OCI-LY3 (cell line): Measurements from ENCODE around the gene MUC12.
"Not testable (repeated sequence)": the region's sequence is repeated elsewhere in the genome, so short reads cannot be mapped to it uniquely, and the experiment has no call there.

Experiments
- H2AFZ ChIP-seq: fragments of 200-600, 300-600 bp; shearing (Covaris generic); 2 replicates; pipeline ENCODE4 v1.6.0; 2014; ENCODE audit warnings: antibody characterized with exemption, low read depth, low read length
- H3K27ac ChIP-seq: fragments of 200-600, 300-600 bp; sonication (generic); 2 replicates; pipeline ENCODE4 v1.5.1; 2014; ENCODE audit warnings: mild to moderate bottlenecking, low read length, moderate library complexity, mixed read lengths
- H3K27me3 ChIP-seq: fragments of 200-600, 300-600 bp; sonication (generic); 2 replicates; pipeline ENCODE4 v1.6.1; 2014; ENCODE audit warnings: low read depth, low read length, mixed read lengths
- H3K36me3 ChIP-seq: fragments of 200-600, 300-600 bp; sonication (generic); replicated peaks from 2 replicates; pipeline ENCODE3; 2014; ENCODE audit warnings: low read depth, low read length, mixed read lengths
- H3K4me1 ChIP-seq: fragments of 300-600, 200-600 bp; sonication (generic); 2 replicates; pipeline ENCODE4 v1.6.1; 2014; ENCODE audit warnings: low read length, mixed read lengths
- H3K4me2 ChIP-seq: fragments of 200-600, 300-600 bp; sonication (generic); 2 replicates; pipeline ENCODE4 v1.6.1; 2014; ENCODE audit warnings: low read length, mixed read lengths
- H3K4me3 ChIP-seq: fragments of 300-600, 200-600 bp; sonication (generic); 2 replicates; pipeline ENCODE4 v1.5.1; 2014; ENCODE audit warnings: antibody characterized with exemption, mild to moderate bottlenecking, low read length, moderate library complexity
- H3K79me2 ChIP-seq: fragments of 300-600, 200-600 bp; shearing (Covaris generic); 2 replicates; pipeline ENCODE4 v1.6.1; 2014; ENCODE audit warnings: mild to moderate bottlenecking, low read length, mixed read lengths
- H3K9ac ChIP-seq: fragments of 300-600, 200-600 bp; shearing (Covaris generic); 2 replicates; pipeline ENCODE4 v1.6.0; 2014; ENCODE audit warnings: mild to moderate bottlenecking, low read length, moderate library complexity
- H3K9me3 ChIP-seq: fragments of 200-600, 300-600 bp; shearing (Covaris generic); 2 replicates; pipeline ENCODE4 v1.6.1; 2014; ENCODE audit warnings: low read length, mixed read lengths; ENCODE audit not compliant: insufficient read depth
- H4K20me1 ChIP-seq: fragments of 200-600, 300-600 bp; sonication (generic); 2 replicates; pipeline ENCODE4 v1.6.1; 2016; ENCODE audit warnings: low read length, mixed read lengths; ENCODE audit not compliant: insufficient read depth
- EZH2phosphoT487 ChIP-seq: fragments of 200-600 bp; shearing (Covaris generic); IDR thresholded peaks from 2 replicates; pipeline ENCODE4 v1.6.1; 2018; ENCODE audit warnings: antibody characterized with exemption, mixed run types, low read depth
- TF ChIP-seq, protein P1 (sequence below): fragments of 200-600, 300-600 bp; sonication (generic); IDR thresholded peaks from 2 replicates; pipeline ENCODE4 v1.5.1; 2014; ENCODE audit warnings: antibody characterized with exemption, low read length, low read depth

The MUC12 gene

GRCh38 chr7:100929808-100930174 is 39.6 kb upstream of the MUC12 start:
- Histone ChIP-seq H3K9ac (no peak overlapping the region), H3K36me3 (no peaks in the 10 kb centered on the region), H3K79me2 (no peaks in the 10 kb centered on the region), H3K4me3 (no peak overlapping the region), H3K27me3 (peaks cover 15% of the 10 kb centered on the region), H3K9me3 (no peaks in the 10 kb centered on the region), H2AFZ (no peak overlapping the region), H3K4me2 (no peak overlapping the region), H4K20me1 (no peaks in the 10 kb centered on the region), H3K27ac (no peak overlapping the region), H3K4me1 (no peaks in the 10 kb centered on the region)
- no peak for TF ChIP-seq EZH2phosphoT487
- TF ChIP-seq, protein P1, sequence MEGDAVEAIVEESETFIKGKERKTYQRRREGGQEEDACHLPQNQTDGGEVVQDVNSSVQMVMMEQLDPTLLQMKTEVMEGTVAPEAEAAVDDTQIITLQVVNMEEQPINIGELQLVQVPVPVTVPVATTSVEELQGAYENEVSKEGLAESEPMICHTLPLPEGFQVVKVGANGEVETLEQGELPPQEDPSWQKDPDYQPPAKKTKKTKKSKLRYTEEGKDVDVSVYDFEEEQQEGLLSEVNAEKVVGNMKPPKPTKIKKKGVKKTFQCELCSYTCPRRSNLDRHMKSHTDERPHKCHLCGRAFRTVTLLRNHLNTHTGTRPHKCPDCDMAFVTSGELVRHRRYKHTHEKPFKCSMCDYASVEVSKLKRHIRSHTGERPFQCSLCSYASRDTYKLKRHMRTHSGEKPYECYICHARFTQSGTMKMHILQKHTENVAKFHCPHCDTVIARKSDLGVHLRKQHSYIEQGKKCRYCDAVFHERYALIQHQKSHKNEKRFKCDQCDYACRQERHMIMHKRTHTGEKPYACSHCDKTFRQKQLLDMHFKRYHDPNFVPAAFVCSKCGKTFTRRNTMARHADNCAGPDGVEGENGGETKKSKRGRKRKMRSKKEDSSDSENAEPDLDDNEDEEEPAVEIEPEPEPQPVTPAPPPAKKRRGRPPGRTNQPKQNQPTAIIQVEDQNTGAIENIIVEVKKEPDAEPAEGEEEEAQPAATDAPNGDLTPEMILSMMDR, result no peak

DNA sequence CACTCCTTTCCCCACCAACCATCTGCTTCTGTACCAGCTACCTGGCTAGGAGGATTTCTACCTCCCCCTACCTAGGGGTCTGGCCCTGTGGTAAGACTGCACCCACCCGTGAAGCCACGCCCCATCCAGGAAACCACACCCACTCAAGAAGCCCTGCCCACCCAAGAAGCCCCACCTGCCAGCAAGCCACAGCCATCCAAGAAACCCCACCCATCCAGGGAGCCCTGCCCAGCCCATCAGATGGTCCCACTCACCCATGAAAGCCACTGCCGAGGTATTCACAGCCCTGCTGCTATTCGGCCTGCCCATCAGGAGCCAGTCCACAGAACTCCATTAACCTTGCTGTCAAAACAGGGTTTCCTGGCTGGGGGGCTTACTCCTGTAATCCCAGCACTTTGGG is 35.6 kb upstream of the MUC12 start:
- Histone ChIP-seq H3K9ac (no peak overlapping the region), H3K4me2 (no peak overlapping the region)
- TF ChIP-seq, protein P1, result no peak
- TF ChIP-seq EZH2phosphoT487, result no peak

DNA sequence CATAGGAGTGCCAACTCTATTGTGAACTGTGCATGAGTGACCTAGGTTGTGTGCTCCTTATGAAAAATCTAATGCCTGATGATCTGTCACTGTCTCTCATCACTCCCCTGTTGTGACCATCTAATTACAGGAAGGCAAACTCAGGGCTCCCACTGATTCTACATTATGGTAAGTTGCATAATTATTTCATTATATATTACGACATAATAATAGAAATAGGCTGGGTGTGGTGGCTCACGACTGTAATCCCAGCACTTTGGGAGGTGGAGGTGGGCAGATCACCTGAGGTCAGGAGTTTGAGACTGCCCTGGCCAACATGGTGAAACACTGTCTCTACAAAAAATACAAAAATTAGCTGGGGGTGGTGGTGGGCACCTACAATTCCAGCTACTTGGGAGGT is 34.0 kb upstream of the MUC12 start:
- not testable (repeated sequence) for H3K9ac ChIP-seq, H4K20me1 ChIP-seq

More for the DNA sequence above, 35.6 kb upstream of the MUC12 start:
- H3K27ac ChIP-seq, result no peak overlapping the region
- no peak overlapping the region for H2AFZ ChIP-seq
- H3K4me3 ChIP-seq, result no peak overlapping the region
- no peaks in the 10 kb centered on the region for H3K79me2 ChIP-seq
- H4K20me1 ChIP-seq, result no peaks in the 10 kb centered on the region
- H3K27me3 ChIP-seq, result peaks cover 15% of the 10 kb centered on the region
- no peaks in the 10 kb centered on the region for H3K4me1 ChIP-seq
- H3K36me3 ChIP-seq, result no peaks in the 10 kb centered on the region
- H3K9me3 ChIP-seq, result no peaks in the 10 kb centered on the region

GRCh38 chr7:100936167-100936566 is 33.2 kb upstream of the MUC12 start:
- not testable (repeated sequence) for H3K9ac ChIP-seq, H3K4me1 ChIP-seq, H3K79me2 ChIP-seq, H2AFZ ChIP-seq, H3K36me3 ChIP-seq, H3K9me3 ChIP-seq, H4K20me1 ChIP-seq, H3K27ac ChIP-seq, H3K4me3 ChIP-seq, H3K4me2 ChIP-seq, H3K27me3 ChIP-seq

More for the DNA sequence above, 34.0 kb upstream of the MUC12 start:
- not testable (repeated sequence) for H3K79me2 ChIP-seq, H3K27me3 ChIP-seq, H2AFZ ChIP-seq, H3K4me2 ChIP-seq, H3K4me1 ChIP-seq, H3K36me3 ChIP-seq, H3K9me3 ChIP-seq, H3K27ac ChIP-seq, H3K4me3 ChIP-seq

DNA sequence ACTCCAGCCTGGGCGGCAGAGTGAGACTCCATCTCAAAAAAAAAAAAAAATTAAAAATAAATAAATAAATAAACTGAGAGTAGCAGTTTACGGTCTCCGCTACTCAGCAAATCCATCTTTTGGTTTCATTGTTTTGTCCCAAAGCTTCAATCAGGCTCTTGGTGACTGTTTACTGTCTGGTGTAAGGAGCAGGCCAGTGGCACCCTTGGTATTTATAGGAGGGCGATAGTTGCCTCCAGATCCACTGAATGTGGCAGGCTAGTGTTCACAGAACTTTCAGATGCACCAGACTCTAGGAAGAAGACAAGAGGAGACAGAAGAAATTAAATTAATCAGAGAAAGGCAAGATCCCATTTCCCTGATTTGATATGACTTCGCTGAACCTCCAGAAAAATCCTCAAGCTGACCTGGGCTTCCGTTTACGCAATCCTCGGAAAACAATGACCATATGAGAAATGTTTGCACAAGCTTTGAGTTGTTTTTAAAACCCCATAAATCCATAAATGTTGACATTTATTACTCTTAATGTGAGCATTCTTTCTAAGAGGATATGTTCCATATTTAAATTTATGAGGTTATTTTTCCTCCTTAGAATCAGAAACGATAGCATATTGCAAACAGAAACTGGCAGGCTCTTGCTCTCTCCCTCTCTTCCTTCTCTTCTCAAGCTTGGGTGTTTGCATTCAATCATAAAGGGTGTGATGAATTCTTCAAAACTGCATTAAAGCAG is 27.2 kb upstream of the MUC12 start:
- H3K9me3 ChIP-seq, result no peaks in the 10 kb centered on the region
- no peaks in the 10 kb centered on the region for H3K79me2 ChIP-seq
- no peaks in the 10 kb centered on the region for H3K4me1 ChIP-seq
- H3K27ac ChIP-seq, result no peak overlapping the region
- H3K9ac ChIP-seq, result no peak overlapping the region
- H3K27me3 ChIP-seq, result 0 out of 2 replicates have a peak, but pooled peaks cover 5% of the 10 kb centered on the region
- no peaks in the 10 kb centered on the region for H3K36me3 ChIP-seq
- H3K4me2 ChIP-seq, result no peak overlapping the region
- no peak for TF ChIP-seq EZH2phosphoT487
- TF ChIP-seq, protein P1, result no peak
- no peak overlapping the region for H2AFZ ChIP-seq
- no peaks in the 10 kb centered on the region for H4K20me1 ChIP-seq
- no peak overlapping the region for H3K4me3 ChIP-seq
